ENCODE data around the gene VPS37B.
"Not testable (repeated sequence)": the region's sequence is repeated elsewhere in the genome, so short reads cannot be mapped to it uniquely, and the experiment has no call there.

The VPS37B gene

GRCh38 chr12:122880668-122881067 lies 15.3 kb downstream of the VPS37B start:
- DNase-seq (ENCODE audit: low spot score): no peak

DNA sequence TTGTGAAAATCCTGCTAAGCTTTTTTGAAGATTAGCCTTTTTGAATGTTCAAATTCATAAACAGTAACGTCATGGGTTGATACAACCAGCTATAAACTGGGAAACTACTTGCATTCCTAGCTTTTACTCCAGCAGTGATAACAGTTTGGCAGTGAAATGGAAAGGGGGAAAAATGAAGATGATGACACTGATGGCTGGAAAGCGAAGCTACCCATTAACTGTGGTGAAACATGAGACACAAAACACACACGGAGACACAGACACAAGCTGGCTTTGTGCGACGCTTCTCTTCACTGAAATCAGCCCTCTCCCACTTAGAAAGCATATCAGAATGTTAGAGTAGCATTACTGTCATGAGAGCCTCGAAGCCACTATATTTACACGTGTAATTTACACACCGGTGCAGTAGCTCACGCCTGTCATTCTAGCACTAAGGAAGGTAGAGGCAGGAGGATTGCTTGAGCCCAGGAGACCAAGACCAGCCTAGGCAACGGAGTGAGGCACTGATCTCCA lies 15.7 kb downstream of the VPS37B start:
- DNase-seq (ENCODE audit: low spot score): no peak

GRCh38 chr12:122878780-122879612 lies 16.9 kb downstream of the VPS37B start:
- no peak for DNase-seq (ENCODE audit: low spot score)

DNA sequence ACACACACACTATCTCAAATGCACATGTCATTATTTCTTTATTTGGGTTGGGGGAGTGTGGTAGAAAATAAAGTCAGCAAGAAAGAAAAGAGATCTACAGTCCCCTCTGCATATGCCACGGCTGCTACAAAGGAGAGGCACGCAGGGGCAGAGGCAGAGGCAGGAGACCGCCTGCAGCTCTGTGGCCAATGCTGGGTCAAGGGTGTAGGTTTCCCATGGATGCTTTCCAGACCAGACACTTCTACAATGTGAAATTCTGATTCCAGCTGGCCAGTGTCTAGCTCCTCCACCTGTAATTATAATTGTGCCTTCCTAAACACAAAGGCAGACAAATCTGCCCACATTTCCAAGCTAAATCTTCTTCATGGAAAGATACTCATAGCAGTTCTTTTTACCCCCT lies 19.2 kb downstream of the VPS37B start:
- DNase-seq (ENCODE audit: low spot score): no peak

- not testable (repeated sequence) for DNase-seq (ENCODE audit: low spot score)
These were observed 19.6 kb downstream of the VPS37B start for GRCh38 chr12:122876281-122876680.

GRCh38 chr12:122875590-122876220 lies 20.2 kb downstream of the VPS37B start:
- no peak for DNase-seq (ENCODE audit: low spot score)

DNA sequence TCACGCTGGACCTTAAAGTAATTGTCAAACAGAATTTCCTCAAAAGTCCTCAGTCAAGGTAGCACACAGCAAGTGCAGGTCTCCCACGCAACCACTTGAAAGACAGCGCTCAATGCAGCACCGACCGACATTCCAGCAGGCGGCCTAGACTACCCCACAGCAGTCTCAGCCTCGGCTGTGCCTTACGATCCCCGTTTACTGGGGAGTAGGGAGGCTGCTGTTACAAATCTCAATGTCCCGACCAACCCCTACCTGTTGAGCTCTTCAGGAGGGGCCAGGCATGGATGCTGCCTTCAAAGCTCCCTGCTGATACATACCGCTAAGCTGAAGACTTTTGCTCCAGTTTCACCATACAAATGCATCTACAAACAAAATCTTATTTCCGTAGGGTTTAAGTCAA lies 21.8 kb downstream of the VPS37B start:
- DNase-seq (ENCODE audit: low spot score): no peak

DNA sequence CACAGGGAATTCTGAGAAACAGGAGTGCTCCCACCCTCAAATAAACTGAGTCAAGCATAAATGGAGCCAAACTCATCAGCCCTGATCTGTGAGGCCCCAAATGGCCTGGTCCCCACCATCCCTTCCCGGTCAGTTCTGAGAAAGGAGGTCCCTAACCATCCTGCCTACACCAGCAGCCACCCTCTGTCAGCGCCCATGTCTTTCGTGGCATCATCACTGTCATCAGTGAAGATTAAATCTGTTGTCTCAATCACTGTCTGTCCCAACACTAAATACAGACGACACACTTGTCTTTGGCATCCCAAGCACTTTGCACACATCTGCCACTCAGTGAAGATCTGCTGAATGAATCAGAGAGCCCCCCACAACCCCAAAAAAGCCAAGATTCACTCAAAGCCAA lies 22.4 kb downstream of the VPS37B start:
- no peak for DNase-seq (ENCODE audit: low spot score)

DNA sequence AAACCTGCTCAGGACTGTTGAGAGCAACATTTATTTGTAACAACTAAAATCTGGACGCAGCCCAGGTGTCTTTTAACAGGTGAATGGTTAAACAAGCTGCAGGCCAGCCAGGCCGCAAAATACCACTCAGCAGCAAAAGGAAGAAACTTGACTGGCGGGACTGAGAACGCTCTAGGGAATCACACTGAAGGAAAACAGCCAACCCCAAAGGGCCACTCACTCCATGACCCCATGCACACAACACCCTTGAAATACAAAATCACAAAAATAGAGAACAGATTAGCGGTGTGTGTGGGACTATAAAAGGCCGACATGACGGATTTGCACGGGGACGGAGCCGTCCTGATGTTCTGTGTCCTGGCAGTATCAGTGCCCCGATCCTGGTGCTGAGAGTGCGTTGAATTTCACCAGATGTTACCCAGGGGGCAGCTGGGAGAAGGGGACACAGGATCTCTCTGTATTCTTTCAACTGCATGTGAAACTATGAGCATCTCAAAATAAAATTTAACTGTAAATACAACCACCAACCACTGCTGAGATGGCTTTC lies 23.0 kb downstream of the VPS37B start:
- DNase-seq (ENCODE audit: low spot score): no peak

DNA sequence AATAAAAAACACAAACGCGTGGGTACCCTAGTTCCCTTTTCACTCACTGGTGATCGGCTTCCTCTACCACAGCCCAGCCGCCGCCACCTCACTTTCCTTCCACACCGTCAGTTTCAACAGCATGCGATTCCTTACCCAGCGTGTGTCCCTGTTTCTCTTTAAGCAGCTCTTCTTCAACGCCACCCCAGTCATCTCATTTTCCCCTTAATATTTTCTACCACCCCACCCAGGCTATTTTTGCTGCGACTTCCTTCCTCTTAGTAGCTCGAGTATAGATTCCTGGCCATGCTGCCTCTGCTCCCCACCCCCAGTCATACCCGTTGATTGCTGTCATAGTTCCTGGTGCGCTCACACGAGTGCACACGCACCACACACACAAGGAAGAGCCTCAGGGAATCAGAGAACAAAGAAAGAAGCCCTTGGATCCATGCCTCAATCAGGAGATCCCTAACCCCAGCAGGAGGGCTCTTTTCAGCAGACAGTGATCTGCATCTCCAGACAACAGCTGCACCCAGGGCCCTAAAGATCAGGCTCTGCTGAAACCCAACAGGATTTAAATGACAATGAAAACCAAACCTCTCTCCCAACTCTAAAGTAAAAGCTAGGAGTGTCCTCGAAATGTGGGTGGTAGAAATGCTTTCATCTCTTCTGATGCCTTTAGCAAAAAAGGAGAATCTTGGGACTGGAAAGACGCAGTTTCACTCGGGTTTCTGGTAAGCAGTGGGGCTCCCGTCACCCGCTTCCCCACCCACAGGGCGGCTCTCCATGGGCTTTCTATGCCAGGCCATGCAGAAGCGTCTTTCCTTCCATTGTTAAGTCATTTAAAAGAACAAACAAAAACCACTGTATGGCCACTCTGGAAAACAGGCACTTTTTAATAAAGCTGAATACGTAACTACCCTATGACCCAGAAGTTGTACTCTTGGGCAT lies 23.8 kb downstream of the VPS37B start:
- DNase-seq (ENCODE audit: low spot score): peak; percentile 91

- peak; percentile 69 for DNase-seq (ENCODE audit: low spot score)
These were observed 24.9 kb downstream of the VPS37B start for GRCh38 chr12:122870867-122871664.

DNA sequence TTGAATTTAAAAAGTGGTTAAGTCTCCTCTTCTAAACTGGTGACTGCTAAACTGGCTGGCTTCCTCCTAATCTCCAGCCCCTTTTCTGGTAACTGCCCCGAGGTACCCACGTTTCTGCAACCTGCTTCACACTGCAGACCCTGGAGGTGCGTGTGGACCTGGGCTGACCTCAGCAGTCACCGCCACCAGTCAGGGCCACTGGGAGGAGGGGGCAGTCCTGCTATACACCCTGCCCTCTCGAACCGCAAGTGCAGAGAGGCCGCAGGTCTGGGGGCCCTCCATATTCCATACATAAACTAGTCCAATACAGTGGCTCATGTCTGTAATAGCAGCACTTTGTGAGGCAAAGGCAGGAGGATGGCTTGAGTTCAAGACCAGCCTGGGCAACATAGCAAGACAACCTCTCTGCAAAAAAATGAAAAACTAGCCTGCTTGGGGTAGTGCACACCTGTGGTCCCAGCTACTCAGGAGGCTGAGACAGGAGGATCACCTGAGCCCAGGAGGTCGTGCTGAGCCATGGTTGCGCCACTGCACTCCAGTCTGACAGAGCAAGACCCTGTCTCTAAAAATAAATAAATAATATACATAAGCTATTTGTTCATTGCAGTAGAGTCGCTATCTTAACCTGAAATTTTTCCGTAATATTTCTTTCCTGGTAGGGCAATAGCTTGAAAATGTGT lies 25.6 kb downstream of the VPS37B start:
- no peak for DNase-seq (ENCODE audit: low spot score)

GRCh38 chr12:122869207-122869973 lies 26.5 kb downstream of the VPS37B start:
- DNase-seq (ENCODE audit: low spot score): no peak

DNA sequence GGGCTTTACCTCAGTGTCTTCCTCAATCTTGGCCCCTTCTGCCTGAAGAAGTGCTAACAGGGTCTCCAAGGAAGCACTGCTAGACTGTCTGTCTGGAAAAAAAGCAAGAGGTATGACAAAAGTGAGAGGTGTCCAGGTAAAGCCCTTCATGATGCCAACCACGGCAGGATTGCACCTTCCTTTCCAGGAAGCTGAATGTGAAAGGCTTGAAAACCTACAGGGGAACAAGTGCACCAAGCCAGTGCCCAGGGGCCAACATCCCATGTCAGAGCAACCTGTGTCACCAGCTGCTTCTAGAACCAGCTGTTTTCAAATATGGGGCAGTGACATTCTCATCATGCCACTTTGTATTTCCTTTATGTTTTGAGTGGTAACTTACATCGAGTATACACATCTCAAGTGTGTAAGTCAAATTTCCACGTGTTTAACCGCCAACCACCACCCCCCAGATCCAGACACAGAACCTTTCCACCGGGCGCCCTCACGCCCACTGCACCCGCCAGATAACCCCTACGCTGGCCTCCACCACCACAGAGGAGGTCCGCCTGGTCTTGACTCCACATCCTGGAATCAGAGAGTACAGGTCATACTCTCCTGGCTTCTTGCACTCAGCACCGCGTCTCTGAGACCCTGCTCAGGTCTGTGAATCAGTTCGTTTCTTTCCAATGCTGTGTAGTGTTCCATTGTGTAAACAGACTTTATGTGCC lies 27.3 kb downstream of the VPS37B start:
- DNase-seq (ENCODE audit: low spot score): no peak

DNA sequence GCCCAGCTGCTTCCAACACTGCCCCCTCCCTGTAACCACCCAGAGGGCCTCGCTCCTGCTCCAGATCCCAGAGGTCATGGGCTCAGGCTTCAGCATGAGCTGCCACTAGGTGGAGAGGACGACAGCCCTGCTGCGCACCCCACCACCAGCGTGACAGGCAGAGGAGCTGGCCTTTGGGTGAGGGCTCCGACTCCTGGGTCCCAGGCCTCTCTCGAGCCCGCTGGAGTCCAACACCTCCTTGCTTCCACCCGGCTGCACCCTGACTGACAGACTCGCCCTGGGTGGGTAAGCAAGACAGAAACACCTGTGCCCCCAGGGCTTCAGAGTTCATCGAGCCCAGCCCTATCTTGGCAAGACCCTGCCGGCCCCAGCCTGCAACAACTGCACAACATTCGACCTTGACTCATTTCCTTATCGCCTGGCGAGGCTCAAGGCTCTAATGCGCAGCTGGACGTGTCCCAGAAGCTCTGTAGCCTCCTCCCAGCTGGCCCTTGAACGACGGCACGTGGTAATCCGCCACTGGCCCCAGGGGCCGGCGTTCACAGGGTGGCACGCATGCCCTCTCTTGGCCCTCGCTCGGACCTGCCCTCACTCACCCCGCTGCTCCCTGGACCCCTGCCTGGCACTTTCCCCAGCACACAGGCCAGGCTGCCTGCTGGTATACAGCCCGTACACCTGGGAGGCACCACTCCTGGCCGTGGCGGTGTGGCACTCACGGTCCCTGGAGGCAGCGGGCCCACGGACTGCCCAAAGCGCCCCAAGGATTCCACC lies 28.0 kb downstream of the VPS37B start:
- DNase-seq (ENCODE audit: low spot score): peak; percentile 56

GRCh38 chr12:122866950-122867607 lies 28.8 kb downstream of the VPS37B start:
- no peak for DNase-seq (ENCODE audit: low spot score)

GRCh38 chr12:122866379-122866778 lies 29.5 kb downstream of the VPS37B start:
- DNase-seq (ENCODE audit: low spot score): no peak

All from kidney capillary endothelial cell (primary cell).